HL-60/S4 treated with phorbol 12-myristate 13-acetate at 8.2 ng/mL for 4 days and 3 days (cell line): Measurements from ENCODE around the gene LAIR2.

Experiments used
- in situ Hi-C: fragments of 300-500 bp; cut with MboI; formaldehyde crosslinking; loops from 2 replicates; pipeline ENCODE4 v1.15.0; 2022; ENCODE audit warnings: low sequenced_read_pairs

Gene LAIR2, protein sequence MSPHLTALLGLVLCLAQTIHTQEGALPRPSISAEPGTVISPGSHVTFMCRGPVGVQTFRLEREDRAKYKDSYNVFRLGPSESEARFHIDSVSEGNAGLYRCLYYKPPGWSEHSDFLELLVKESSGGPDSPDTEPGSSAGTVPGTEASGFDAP

GRCh38 chr19:54502518-54503048 is at the start of gene LAIR2:
Gene LAIR2, plus strand, starts transcription at chr19:54502831. Its CDS starts 88 bp downstream, at chr19:54502919.
- in situ Hi-C loops = no loop called here

DNA sequence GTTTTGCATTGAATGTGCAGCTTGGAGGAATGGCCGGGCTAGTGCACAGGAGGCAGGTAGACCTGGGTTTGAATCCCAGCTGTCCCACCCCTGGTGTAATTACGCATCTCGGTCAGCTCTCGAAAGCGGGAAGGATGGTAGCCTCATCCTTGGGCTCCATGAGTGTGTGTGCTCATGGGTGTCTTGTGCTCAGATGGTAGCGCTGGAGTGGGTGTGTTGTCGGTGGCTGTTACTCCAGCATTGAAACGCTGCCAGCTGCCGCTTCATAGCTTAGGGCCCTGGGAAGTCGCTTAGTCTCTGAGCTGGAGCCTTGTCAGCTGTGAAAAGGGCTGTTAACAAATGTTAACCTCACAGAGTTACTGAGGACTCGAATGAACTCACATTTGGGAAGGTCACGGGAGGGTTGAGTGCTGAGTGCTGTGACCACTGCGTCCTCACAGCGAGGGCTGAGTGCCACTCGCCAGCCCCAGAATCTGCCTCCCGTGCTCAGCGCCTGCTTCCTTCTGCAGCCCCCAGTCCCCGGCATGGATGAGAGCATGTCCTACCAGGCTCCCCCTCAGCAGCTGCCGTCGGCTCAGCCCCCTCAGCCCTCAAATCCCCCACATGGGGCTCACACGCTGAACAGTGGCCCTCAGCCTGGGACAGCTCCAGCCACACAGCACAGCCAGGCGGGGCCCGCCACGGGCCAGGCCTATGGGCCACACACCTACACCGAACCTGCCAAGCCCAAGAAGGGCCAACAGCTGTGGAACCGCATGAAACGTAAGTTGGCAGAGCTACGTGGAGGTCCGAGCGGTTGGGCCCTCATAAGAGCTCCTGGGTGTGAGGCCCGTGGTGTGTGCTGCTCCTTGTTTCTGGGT is 48.5 kb upstream of the LAIR2 start:
- in situ Hi-C loops = no loop called here

DNA sequence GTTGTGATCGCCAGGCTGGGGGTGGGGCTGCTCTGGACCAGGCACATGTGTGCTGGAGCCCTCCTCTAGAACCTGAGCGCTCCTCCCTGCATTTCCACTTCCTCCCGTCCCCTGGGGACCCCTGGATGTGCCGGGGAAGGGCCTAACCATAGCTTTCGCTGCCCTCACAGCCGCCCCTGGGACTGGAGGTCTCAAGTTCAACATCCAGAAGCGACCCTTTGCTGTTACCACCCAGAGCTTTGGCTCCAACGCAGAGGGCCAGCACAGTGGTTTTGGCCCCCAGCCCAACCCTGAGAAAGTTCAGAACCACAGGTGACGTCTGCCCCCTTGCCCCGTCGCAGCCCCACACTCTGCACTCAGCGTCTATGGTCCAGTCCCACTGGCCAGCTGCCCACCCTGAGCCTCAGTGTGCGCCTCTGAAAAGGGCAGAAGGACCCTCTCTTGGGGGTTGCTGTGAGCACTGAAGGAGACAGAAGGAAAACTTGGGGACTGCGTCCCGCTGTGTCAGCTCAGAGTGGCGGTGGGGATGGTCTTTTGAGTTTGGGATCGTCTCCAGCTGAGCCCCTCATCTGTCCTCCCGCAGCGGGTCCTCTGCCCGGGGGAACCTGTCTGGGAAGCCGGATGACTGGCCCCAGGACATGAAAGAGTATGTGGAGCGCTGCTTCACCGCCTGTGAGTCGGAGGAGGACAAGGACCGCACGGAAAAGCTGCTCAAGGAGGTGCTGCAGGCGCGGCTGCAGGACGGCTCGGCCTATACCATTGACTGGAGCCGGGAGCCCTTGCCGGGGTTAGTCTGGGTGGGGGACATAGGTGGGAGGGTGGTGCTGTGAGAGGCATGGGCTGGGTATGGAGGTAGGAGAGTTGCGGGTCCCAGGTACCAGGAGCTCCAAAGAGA is 47.6 kb upstream of the LAIR2 start:
- in situ Hi-C loops = no loop called here

GRCh38 chr19:54455786-54456422 is 46.7 kb upstream of the LAIR2 start:
- in situ Hi-C loops = no loop called here

- in situ Hi-C loops = no loop called here
Measured at GRCh38 chr19:54456423-54457373, 45.9 kb upstream of the LAIR2 start.

- in situ Hi-C loops = no loop called here
Measured at GRCh38 chr19:54457773-54458647, 44.6 kb upstream of the LAIR2 start.

- in situ Hi-C loops = no loop called here
Measured at GRCh38 chr19:54458648-54459281, 43.9 kb upstream of the LAIR2 start.

- in situ Hi-C loops = no loop called here
Measured at GRCh38 chr19:54459282-54460229, 43.1 kb upstream of the LAIR2 start.

- in situ Hi-C loops = no loop called here
Measured at GRCh38 chr19:54460230-54461005, 42.2 kb upstream of the LAIR2 start.

DNA sequence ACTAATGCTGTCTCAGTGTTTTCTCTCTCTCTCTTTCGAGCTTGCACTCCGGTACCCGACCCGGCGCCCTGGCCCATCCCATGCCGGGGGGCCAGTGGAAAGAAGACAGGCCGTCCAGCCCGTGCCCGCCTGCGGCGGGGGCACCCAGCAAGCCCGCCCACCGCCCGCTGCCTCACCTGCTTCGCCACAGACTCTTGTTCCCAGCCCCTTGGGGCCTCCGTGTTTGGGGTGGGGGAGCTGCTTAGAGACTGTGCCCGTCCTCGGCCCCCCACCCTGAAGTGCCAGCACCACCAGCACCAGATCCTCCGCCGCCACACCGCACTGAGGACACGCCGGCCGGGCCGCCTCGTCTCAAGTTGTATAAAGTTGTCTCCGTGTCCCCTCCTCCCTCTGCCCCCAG is 41.4 kb upstream of the LAIR2 start:
- in situ Hi-C loops = no loop called here

DNA sequence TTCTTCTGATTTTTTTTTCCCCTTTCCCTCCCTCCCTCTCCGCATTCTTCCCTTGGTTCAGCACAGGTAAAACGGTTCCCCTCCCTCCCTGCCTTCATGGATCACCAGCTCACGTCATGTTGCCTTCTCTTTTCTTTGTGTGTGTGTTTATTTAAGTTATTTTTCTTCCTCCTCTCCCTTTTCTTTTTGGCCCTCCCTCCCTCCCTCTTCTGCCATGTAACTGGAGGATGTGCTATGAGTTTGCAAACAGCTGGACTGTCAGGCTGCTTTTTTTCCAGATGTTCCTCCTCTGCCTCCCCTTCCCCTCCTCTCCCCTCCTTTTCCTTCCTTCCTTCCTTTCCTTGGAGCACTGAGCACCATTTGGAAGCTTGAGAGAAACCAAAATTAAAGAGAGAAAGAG is 41.0 kb upstream of the LAIR2 start:
- in situ Hi-C loops = no loop called here

DNA sequence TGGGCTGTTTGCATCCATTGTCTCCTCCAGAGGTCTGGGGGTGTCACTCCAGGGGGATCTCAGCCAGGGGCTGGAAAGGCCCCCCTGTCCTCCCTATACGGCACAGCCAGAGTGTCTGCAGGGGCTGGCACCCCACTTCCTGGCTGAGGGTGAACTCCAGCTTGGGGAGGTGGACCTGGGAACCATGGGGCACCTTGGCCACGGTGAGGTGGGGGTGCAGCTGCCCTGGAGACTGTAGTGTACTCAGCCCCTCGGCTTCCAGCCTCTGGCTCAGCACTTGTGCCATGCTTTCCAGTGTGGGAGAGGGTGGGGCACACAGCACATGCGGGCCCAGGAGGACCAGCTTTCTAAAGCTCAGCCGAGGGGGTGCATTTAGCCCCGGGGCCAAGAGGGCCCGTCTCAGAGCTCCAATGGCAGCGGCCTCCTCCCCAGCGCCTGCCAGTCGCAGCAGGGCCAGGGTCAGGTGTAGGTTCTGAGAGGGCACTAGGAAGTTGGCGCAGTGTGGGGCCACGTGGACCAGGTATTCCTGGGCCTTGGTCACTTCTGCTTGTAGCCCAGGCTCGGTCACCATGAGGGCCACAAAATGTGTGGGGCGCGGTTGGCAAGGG is 40.5 kb upstream of the LAIR2 start:
- in situ Hi-C loops = no loop called here

- in situ Hi-C loops = no loop called here
Measured at GRCh38 chr19:54462655-54463530, 39.7 kb upstream of the LAIR2 start.

DNA sequence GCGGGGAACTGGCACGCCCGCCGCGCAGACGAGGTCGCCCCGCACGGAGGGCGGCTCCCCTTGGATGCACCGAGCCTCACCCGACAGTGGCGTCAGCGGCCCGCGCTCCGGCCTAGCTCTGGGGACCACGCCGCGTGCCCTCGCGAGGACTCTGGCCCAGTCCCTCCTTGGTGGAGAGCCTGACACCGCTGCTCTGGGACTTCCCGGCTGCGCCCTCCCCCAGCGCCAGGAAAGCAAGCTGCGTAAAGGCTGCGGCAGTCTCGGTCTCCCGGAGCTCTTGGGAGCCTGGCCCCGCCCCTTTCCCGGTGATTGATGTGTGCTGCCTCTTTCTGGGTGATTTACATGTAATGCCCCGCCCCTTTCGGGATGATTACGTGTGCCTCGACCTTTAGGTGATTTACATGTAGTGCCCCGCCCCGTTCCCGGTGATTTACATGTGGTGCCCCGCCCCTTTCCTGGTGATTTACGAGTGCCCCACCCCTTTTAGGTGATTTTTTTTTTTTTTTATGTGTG is 39.0 kb upstream of the LAIR2 start, which contains the start of gene LENG9:
TSS of gene LENG9 (minus strand) at position 248 of the 513 bp plus-strand sequence. CDS start 252 bp downstream, outside the sequence.
- in situ Hi-C loops = no loop called here
